Medulla oblongata (tissue), 1 donor: ENCODE results near the gene MIPEP.

Source experiments
- DNase-seq: peaks from one replicate; pipeline ENCODE4 v3.0.0-alpha.2; 2015; ENCODE audit errors: extremely low spot score

The MIPEP gene

GRCh38 chr13:23810685-23811240 lies 78.4 kb downstream of the MIPEP start:
- peak; percentile 27 for DNase-seq

DNA sequence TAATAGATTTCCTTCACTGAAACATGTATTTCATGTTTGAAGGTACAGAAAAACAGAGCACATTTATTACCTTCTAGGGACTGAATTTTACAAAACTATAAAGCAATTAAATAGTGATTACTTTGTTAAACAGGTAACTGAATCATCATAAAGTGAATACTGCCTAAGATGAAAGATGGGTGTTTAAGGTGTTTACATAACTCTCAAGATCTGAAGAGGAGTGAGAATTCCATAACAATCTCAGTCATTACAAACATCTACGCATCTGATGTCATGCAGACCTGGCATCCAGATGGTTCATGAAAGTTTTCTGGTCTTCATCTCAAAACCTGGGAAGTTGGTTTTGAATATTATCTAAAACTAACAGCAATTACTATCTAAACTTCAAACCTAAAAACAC lies 80.4 kb downstream of the MIPEP start:
- no peak for DNase-seq

DNA sequence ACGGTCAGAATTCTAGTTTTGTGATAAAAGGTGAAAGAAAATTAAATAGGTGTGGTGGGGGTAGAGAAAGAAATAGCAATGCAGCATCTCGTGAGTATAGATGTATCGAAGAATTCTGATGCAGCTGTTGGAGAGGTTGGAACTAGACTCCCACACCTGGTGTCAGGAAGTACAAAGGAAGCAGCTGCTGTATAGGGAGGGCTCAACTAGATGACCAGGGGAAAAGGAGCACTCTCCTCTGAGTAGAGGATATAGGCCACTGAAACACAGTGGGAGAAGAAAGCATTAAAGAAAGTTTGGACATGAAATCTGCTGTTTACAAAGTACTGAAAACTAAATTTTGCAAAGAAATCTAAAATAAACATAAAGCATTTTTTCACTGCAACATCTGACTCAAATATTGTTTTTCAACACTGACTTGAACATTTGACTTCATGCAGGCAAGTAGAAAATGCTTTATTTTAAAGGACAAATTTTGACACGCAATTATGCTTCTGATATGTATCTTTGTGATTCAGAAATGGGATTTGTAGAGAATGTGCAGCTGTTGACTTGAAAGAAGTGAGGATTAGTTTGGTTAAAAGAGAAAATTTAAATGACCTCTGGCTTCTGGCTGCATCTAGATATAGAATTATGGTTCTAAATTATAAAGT lies 82.2 kb downstream of the MIPEP start:
- DNase-seq: no peak

DNA sequence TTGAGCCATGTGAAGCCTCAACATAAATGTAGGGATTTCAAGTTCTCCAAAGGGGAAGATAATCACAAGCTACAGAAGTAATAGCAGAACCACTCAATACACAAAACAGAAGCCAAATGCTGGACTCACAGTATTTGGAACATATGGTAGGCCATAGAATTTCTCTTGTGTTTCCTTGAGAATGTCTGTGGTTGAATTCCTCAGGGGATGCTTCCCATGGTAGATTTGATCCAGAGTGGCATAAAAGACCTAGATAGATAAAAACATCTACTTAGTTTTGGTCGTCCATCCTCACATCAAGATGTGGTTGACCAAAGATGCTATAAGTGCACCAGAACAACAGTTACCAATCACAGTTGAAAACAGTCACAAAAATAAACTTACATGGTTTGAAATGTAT lies 83.4 kb downstream of the MIPEP start:
- DNase-seq: no peak

GRCh38 chr13:23805122-23805521 lies 84.1 kb downstream of the MIPEP start:
- DNase-seq: no peak

DNA sequence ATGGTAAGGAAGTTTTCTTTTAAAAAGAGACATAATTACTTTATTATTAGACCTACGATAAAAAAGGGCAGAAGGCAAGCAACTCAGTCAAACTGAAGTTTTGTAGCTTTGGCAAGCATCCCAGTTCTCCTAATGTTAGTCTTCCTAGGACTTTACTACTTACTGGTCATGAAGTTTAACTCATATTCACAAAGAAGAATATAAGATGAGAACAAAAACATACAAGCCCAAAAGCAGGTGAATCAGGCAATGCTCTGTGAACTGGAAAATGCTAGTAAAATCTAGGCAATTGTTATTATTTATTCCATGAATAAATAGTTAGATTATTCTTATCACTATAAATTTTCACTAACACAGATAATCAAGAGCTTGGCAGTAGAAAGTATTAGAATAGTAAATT lies 85.0 kb downstream of the MIPEP start:
- DNase-seq: no peak

DNA sequence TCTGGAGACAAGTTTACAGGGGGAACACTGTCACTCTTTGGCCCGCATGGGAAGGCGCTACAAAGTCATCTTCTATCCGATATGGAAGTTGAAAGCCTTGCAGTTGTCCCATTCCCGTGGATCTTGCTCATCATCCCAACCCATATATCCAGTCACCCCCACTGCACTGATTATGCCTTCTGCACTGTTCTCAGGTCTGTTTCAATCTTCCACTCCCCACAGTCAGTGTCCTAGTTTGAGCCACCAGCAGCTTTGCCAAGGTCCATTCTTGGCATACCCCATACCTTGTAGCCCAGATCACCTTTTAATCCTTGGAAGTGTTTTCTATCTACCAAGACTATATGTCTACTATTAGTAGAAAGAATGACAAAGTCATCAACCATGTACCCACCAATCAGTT lies 88.1 kb downstream of the MIPEP start:
- DNase-seq: no peak

- no peak for DNase-seq
Observed at GRCh38 chr13:23799945-23800344, 89.3 kb downstream of the MIPEP start.

DNA sequence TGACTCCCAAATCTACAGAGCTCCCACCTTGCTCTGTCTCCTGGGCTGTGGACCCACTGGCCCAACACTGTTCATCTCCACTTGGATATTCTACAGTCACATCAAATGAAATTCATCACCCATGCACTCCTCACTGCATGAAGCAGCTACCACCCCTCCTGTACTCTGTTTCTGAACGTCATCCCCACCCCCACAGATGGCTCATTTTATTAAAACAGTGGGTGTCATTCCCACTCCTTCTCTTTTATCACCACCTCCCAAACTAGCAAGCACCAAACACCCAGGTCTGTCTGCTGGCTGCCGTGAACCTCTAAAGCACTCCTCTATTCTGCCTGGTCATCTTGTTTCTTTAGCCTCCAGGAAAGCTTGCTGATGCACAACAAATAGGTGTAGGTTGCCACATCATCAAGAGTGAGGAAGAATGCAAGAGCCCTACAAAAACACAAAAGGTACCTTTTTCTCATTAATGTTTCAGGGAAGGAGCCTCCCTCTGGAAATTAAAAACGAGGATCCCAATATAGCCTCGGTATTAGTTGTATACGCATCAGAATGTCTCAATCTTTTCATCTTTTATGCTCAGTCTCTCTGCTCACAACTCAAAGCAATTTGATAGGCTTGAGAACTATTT lies 91.8 kb downstream of the MIPEP start:
- DNase-seq: no peak

DNA sequence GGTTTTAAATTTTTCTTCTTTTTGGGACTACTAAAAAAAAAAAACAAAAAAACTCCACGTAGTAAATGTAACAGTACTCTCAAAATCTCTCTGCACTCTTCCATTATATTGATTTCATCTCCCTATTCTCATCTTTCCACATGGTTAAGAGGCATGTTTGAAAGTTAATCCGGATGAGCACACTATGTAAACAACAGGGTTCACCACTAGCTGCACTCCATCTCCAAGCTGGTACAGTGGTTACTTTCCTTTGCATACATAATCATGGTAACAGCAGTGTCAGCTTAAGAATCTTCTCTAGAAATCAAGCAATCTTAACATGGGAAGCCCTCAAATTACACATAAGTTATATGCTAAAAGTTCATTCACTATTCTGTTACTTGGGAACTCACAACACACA lies 92.6 kb downstream of the MIPEP start:
- no peak for DNase-seq

- no peak for DNase-seq
Observed at GRCh38 chr13:23794267-23795161, 94.7 kb downstream of the MIPEP start.

DNA sequence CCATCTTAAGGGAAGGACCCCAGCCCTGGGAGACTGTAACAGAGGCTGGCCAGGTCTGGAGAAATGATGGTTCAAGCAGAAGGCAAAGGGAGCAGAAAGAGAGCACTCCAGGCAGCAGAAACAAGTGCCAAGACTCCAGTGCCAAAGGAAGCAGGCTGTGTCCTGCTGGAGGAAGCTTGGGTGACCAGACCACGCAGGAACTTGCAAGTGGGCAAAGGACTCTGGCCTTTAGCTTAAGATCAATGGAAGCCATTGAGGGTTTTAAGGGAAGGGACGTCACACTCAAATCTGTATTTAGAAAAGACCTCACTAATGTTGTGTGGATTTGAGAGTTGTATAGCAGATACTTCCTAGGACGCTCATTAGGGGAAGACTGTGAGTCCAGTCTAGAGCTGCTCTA lies 95.5 kb downstream of the MIPEP start:
- no peak for DNase-seq

DNA sequence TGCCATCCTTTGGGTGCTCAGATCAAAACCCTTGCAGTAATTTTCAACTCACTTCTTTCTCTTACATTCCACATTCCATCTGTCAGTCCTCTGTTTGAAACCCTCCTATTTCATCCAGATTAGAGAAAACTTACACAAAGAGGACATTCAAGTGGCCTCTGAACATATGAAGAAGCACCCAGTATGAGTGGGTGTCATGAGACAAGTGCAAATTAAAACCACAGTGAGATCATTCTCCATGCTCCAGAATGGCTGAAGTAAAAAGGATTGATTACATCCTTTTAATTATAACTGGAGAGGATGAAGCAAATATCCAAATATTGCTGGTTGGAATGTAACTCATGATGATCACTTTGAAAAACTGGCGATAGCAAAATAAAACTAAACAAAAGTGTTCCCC lies 96.5 kb downstream of the MIPEP start:
- no peak for DNase-seq

- no peak for DNase-seq
Observed at GRCh38 chr13:23790577-23791170, 98.5 kb downstream of the MIPEP start.

DNA sequence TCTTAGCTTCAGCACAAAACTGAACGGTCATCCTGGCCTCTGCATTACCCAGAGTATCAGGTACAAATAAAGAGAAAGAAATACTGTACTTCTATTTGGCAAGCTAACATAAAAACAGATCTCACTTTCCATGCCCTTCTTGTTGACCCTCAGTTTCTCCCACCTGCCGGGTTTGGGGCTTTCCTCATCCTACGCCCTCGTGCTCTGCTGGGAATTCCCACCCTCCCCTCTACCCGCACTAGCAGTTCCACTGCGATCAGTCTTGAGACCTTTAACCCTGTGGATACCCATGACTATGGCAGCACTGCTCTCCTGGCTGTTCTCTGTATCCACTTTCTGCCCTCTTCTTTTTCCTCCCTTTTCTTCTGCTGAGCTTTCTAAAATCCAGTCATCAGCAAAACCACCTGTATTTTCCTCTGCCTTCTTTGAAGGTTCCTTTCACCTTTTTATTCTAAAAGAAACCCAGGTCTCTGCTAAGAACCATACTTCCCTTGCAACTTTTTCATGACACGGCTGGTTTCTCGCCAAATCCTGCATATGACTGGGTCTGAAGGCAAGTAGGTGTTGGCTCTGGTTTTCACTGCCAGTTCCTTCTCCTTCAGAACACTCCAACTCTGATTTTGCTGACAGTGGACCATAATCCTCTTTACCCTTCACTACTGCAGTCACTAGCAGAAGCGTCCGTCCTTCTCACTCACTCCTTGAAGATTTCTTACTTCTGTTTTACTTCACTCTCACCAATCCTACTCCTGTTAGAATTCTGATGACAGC lies 99.4 kb downstream of the MIPEP start:
- DNase-seq: no peak

DNA sequence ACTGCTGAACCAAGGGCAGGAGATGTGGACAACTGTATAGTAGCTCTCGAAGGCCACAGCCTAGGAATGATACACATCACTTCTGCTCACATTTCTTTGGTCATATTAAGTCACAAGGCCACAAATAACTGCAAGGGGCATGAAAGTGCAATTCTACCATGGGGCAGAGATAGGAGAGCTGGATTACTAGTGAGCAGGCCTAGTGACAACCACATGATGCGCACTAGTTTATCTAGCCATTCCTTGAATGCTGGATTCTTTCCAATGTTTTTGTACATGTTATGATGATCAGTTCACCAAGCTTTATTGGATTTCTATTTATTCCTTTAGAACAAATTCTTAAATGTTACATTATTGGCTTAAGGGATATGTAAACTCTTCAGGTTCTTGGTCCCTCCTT lies 100.7 kb downstream of the MIPEP start:
- no peak for DNase-seq

DNA sequence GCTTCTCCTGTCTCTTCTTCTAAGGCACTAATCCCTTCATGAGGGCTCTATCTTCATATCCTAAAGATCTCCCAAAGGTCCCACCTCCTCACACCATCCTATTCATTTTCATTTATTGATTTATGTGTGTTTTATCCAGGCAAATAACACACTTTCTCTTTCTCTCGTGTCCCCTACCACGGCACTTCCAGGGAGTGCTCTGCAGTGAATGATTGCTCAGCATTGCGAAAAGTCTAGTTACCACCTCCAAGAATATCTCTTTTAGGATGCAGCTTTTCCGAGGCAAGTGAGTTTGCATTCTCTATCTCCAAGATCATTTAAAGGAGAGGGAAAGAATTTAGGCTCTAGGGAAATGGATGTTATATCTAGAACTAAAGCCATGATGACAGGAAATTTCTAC lies 101.7 kb downstream of the MIPEP start:
- no peak for DNase-seq

DNA sequence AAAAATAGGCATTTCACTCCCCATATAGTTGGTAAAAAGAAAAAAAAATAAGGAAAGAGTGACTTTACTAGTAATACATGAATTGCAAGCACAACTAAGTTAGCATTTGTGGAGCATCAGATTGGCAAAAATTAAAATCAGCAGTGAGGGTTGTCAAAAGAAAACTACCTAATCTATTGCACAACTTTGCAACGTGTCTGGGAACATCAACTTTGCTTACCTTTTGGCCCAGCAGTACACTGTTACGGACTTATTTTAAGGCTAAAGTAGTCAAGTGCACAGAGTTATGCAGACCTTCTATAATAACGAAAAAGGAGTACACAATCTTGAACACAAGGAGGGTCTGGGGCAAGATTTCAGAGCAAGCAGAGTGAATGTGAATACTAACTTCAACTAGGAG lies 102.6 kb downstream of the MIPEP start:
- no peak for DNase-seq

DNA sequence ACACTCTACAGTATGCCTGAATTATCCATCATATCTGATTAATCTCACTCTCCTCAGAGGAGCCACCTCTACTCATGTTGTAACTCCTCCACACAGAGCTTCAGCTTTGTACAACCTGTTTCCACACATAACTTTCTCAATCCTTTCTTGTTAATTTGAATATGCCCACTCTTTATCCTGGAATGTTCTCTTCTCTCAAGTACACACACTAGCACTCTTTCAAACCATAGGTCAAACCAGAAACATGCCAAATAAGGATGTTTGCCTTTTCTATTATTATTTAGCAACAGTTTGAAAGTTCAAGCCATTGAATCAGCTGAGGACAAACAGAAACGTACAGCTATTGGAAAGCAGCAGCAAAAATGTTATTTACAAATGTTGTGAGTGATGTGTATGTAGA lies 110.3 kb downstream of the MIPEP start:
- no peak for DNase-seq

DNA sequence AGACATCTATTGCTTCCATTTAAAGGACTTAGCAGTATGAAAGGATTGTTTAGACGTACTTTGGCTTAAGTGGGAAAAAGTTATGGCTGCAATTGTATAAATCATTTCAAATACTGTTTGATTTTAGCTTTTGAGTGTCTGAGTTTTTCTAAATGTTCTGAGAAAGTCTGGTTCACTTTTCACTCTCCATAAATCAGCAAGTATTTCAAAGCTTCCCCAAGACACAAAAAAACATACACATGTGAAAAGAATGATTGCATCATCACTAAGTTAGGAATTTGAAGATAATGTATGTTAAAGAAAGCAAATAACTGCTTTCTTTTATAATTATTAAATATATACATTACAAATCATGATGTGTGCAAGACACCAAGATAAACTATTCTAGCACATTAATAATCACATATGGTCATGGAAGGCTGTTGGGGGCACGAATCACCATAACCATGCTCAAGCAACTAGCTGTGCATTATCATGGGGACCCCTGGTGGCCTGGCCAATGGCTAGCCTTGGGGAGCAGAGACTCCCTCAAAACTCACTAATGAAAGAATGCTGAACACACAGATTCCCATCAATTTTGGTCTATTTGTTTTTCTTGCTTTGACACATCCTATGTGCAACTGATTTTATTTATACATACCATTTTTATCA lies 111.1 kb downstream of the MIPEP start:
- DNase-seq: no peak

DNA sequence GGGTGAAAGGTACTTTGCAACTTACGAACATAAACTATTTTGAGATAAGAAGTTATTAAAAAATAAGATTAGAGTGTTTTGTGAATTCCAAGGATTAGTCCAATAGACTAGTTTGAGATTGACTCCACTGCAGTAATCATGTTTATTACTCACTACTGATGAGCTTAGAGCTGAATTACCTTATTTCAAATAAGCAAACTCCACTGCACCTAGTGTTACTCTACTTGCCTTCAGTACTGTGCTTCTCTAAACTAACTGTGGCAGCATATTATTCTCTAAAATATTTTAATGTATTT lies 111.7 kb downstream of the MIPEP start:
- DNase-seq: no peak
